ENCODE data around the gene VPS37C. TPM values are rescaled to one million over a fixed set of nuclear protein-coding genes. Genes with fewer than 3 reads are reported as not detected.

Gene VPS37C
- total and polyA plus RNA-seq, 4 donors: 14.8 to 35.8 (median 22.3) TPM

DNA sequence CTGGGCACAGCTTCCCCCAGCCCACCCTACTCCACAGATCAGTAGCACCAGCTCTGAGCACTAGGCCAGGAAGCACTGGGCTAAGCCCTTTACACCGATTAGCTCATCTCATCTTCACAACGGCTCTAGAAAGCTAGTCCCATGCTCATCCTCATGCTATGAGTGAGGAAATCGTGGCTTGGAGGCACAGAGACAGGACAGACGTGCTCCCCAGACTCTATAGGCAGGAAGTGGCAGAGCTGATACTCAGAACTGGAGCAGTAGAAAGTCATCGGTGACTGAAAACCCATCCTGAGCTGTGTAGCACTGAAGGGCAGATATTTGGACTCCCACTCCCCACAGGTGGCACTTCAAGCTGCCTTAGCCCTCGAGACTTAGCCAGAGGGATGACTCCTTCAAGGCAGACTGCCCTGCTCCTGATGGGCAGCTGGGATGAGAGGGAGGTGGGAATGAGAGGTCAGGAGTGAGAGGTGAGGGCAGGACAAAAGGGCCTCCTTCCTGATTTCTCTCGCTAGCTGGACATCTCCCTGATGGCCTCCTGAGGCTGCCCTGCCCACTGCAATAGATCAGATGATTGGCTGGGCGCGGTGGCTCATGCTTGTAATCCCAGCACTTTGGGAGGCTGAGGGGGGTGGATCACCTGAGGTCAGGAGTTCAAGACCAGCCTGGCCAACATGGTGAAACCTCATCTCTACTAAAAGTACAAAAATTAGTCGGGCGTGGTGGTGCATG lies 49.3 kb downstream of the VPS37C start:
- H3K9me3 ChIP-seq (ENCODE audit: control insufficient read depth in 4 of 4, insufficient read depth in 3 of 4, low read length in 3 of 4): no peaks in the 10 kb centered on the region
- H3K4me1 ChIP-seq (ENCODE audit: control insufficient read depth in 5 of 5, insufficient read depth in 5 of 5, low read length in 5 of 5): no peaks in the 10 kb centered on the region
- H3K27ac ChIP-seq (ENCODE audit: low read depth in 1 of 2, low read length in 1 of 2): no peak overlapping the region
- no peak overlapping the region for H3K4me3 ChIP-seq
- ATAC-seq (ENCODE audit: insufficient read depth, low FRiP score) (no peak), DNase-seq (no peak)
- H3K27me3 ChIP-seq (ENCODE audit: control insufficient read depth in 3 of 3, insufficient read depth in 3 of 3, low read length in 2 of 3): no peaks in the 10 kb centered on the region
- TF ChIP-seq, protein P1, sequence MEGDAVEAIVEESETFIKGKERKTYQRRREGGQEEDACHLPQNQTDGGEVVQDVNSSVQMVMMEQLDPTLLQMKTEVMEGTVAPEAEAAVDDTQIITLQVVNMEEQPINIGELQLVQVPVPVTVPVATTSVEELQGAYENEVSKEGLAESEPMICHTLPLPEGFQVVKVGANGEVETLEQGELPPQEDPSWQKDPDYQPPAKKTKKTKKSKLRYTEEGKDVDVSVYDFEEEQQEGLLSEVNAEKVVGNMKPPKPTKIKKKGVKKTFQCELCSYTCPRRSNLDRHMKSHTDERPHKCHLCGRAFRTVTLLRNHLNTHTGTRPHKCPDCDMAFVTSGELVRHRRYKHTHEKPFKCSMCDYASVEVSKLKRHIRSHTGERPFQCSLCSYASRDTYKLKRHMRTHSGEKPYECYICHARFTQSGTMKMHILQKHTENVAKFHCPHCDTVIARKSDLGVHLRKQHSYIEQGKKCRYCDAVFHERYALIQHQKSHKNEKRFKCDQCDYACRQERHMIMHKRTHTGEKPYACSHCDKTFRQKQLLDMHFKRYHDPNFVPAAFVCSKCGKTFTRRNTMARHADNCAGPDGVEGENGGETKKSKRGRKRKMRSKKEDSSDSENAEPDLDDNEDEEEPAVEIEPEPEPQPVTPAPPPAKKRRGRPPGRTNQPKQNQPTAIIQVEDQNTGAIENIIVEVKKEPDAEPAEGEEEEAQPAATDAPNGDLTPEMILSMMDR (IDR thresholded peaks at IDR 0.05; ENCODE audit: control extremely low read depth, extremely low read depth): no peak
- 65 to 77% methylated on average over 11 of the region's 11 CpGs for WGBS, 2 donors
- no peak overlapping the region for H3K9ac ChIP-seq (ENCODE audit: insufficient read depth in 1 of 2, low read length in 2 of 2)
- H3K36me3 ChIP-seq (ENCODE audit: control insufficient read depth in 4 of 4, insufficient read depth in 4 of 4, low read length in 4 of 4): no peaks in the 10 kb centered on the region

DNA sequence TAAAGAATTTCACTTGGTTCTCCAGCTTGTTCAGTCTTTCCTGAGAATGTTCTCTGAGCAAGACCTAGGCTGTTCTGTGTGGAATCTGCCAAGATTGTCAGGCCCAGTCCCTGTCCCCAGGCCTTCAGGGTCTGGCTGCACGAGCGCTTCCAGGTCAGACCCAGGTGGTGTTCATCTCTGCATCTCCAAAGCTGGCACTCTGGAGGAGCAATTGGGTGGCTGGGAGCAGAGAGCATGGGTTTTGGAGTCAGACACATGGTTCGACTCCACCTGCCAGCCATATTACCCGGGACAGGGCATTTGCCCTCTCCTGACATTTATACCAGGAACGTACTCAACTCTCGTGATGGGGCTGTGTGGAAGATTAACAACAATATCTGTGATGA lies 50.2 kb downstream of the VPS37C start:
- DNase-seq (no peak), ATAC-seq (ENCODE audit: insufficient read depth, low FRiP score) (no peak)
- H3K27me3 ChIP-seq (ENCODE audit: control insufficient read depth in 3 of 3, insufficient read depth in 3 of 3, low read length in 2 of 3): no peaks in the 10 kb centered on the region
- H3K36me3 ChIP-seq (ENCODE audit: control insufficient read depth in 4 of 4, insufficient read depth in 4 of 4, low read length in 4 of 4): no peaks in the 10 kb centered on the region
- TF ChIP-seq, protein P1 (IDR thresholded peaks at IDR 0.05; ENCODE audit: control extremely low read depth, extremely low read depth): no peak
- H3K27ac ChIP-seq (ENCODE audit: low read depth in 1 of 2, low read length in 1 of 2): no peak overlapping the region
- no peak overlapping the region for H3K4me3 ChIP-seq
- H3K4me1 ChIP-seq (ENCODE audit: control insufficient read depth in 5 of 5, insufficient read depth in 5 of 5, low read length in 5 of 5): no peaks in the 10 kb centered on the region
- no peaks in the 10 kb centered on the region for H3K9me3 ChIP-seq (ENCODE audit: control insufficient read depth in 4 of 4, insufficient read depth in 3 of 4, low read length in 3 of 4)
- no peak overlapping the region for H3K9ac ChIP-seq (ENCODE audit: insufficient read depth in 1 of 2, low read length in 2 of 2)
- 86% methylated on average over 6 of the region's 6 CpGs for WGBS, 2 donors

DNA sequence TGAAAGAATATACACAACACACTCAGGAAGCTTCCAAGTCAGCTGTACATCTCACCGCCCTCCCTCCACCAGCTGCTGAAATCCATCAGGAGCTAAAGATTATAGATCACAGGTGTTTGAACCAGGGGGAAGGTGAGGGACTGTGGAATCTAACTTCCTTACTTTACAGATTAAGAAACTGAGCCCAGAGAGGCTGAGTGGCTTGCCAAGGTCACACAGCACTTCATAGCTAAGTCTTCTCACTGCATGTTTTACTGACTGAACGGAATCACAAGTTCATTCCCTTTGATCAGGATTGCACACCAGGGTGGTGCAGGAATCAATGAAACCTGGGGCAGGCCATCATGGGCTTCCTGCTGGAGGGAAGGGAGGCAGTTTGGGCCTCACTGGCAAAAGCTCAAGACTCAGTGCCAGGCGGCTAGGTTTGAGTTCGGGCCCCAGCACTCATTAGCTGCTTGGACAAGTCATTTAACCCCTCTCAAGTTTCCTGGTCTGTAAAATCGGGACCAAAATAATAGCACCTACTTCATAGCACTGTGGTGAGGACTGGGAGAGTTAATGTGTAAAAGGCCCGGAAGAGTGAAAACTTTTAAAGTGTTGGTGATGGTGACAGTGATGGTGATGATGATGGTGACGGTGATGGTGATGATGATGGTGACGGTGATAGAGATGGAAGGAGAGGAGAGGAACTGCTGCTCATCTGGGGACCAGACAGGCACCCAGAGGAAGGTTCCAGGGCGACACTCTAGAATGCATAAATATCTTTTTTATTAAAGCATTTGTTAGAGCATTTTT lies 50.8 kb downstream of the VPS37C start:
- Histone ChIP-seq H3K9me3 (ENCODE audit: control insufficient read depth in 4 of 4, insufficient read depth in 3 of 4, low read length in 3 of 4) (no peaks in the 10 kb centered on the region), H3K27ac (ENCODE audit: low read depth in 1 of 2, low read length in 1 of 2) (no peak overlapping the region), H3K4me3 (no peak overlapping the region), H3K4me1 (ENCODE audit: control insufficient read depth in 5 of 5, insufficient read depth in 5 of 5, low read length in 5 of 5) (no peaks in the 10 kb centered on the region), H3K27me3 (ENCODE audit: control insufficient read depth in 3 of 3, insufficient read depth in 3 of 3, low read length in 2 of 3) (no peaks in the 10 kb centered on the region), H3K36me3 (ENCODE audit: control insufficient read depth in 4 of 4, insufficient read depth in 4 of 4, low read length in 4 of 4) (no peaks in the 10 kb centered on the region), H3K9ac (ENCODE audit: insufficient read depth in 1 of 2, low read length in 2 of 2) (no peak overlapping the region)
- WGBS, 2 donors: 87 to 88% methylated on average over 9 of the region's 9 CpGs
- no peak for DNase-seq
- TF ChIP-seq, protein P1 (IDR thresholded peaks at IDR 0.05; ENCODE audit: control extremely low read depth, extremely low read depth): no peak
- no peak for ATAC-seq (ENCODE audit: insufficient read depth, low FRiP score)

Data from lung (tissue), 12 donors.